ENCODE data around the gene LRRN4CL.

DNA sequence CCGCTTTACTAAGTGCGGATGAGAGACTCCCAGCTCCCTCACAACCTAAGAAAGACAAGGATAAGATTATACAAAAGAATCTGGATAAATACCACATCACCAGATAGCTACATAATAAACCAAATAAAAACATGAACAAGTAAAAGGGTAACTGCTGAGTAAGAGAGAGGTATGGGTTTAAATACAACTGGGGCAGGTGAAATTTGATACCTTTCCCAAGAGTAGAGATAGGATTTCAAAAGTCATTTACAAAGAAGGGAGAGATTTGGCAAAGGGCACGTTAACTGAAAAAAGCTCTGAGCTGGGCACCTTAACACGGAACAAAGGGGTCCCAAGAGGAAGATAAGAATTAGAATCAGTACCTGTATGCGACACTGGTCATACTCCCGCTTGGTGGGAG, 12.2 kb downstream of the LRRN4CL start:
- TF ChIP-seq CHD1 (IDR thresholded peaks at IDR 0.05; ENCODE audit: low read depth, low read length) (no peak), POLR2A (IDR thresholded peaks at IDR 0.05; ENCODE audit: control extremely low read depth in 1 of 2, low read depth in 2 of 2, low read length in 2 of 2) (no peak), NANOG (IDR thresholded peaks at IDR 0.05; ENCODE audit: insufficient read depth, low read depth, low read length, poor library complexity, severe bottlenecking) (no peak), GTF2F1 (IDR thresholded peaks at IDR 0.05; ENCODE audit: borderline replicate concordance, low read depth, low read length) (no peak), BRCA1 (IDR thresholded peaks at IDR 0.05; ENCODE audit: low read depth, low read length) (no peak), RXRA (IDR thresholded peaks at IDR 0.05; ENCODE audit: insufficient read depth, low read depth, low read length) (no peak), CEBPB (IDR thresholded peaks at IDR 0.05; ENCODE audit: low read depth, low read length) (no peak), YY1 (IDR thresholded peaks at IDR 0.05; ENCODE audit: low read depth, low read length) (no peak), EP300 (IDR thresholded peaks at IDR 0.05; ENCODE audit: borderline replicate concordance in 1 of 2, low read depth in 2 of 2, low read length in 2 of 2) (no peak), BACH1 (IDR thresholded peaks at IDR 0.05; ENCODE audit: low read length) (no peak), RNF2 (IDR thresholded peaks at IDR 0.05; ENCODE audit: borderline replicate concordance, low read depth, low read length, missing control alignments, poor library complexity, severe bottlenecking) (no peak), GABPA (IDR thresholded peaks at IDR 0.05; ENCODE audit: borderline replicate concordance, insufficient read depth, low read length) (no peak), FOSL1 (IDR thresholded peaks at IDR 0.05; ENCODE audit: insufficient read depth, low read depth, low read length) (no peak)
- TF ChIP-seq, protein P1, sequence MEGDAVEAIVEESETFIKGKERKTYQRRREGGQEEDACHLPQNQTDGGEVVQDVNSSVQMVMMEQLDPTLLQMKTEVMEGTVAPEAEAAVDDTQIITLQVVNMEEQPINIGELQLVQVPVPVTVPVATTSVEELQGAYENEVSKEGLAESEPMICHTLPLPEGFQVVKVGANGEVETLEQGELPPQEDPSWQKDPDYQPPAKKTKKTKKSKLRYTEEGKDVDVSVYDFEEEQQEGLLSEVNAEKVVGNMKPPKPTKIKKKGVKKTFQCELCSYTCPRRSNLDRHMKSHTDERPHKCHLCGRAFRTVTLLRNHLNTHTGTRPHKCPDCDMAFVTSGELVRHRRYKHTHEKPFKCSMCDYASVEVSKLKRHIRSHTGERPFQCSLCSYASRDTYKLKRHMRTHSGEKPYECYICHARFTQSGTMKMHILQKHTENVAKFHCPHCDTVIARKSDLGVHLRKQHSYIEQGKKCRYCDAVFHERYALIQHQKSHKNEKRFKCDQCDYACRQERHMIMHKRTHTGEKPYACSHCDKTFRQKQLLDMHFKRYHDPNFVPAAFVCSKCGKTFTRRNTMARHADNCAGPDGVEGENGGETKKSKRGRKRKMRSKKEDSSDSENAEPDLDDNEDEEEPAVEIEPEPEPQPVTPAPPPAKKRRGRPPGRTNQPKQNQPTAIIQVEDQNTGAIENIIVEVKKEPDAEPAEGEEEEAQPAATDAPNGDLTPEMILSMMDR (IDR thresholded peaks at IDR 0.05; ENCODE audit: control extremely low read depth in 1 of 3, insufficient read depth in 1 of 3, low read depth in 1 of 3, low read length in 3 of 3) = no peak

All from H1 (cell line).